Stimulated activated CD8-positive, alpha-beta memory T cell treated with anti-CD3 and anti-CD28 coated beads, Interleukin-12 subunit alpha, Interleukin-12 subunit beta, amount 100 ng/mL, for 24 hours (primary cell): ENCODE data around the gene OR4S2.

Experiments used
- DNase-seq: peaks from one replicate; pipeline ENCODE4 v3.0.0-alpha.2; 2020; ENCODE audit errors: extremely low read depth

Gene OR4S2, protein sequence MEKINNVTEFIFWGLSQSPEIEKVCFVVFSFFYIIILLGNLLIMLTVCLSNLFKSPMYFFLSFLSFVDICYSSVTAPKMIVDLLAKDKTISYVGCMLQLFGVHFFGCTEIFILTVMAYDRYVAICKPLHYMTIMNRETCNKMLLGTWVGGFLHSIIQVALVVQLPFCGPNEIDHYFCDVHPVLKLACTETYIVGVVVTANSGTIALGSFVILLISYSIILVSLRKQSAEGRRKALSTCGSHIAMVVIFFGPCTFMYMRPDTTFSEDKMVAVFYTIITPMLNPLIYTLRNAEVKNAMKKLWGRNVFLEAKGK

GRCh38 chr11:55648027-55648426 is at the start of gene OR4S2:
Gene OR4S2, plus strand, starts transcription at chr11:55648327. Its CDS starts 2,577 bp downstream, at chr11:55650904.
- no peak for DNase-seq

DNA sequence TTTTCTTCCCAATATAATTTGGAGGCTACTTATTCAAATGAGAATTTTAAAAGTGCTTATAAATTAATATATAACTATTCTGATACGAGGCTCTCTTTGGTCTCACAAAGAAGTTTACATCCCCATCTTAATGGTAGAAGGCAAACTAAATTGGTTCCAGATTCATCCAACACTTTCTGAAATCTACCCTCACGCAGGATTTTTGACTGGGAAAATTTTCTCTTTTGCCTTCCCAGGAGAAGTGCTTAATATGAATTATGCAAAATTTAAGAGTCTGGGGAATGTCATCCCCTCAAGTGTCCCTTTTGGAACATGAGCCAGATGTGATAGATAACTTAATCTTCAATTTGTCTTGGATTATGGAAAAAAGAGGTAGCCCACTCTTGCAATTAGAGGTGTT is 40.6 kb upstream of the OR4S2 start, which contains the start of gene OR4C11:
Gene OR4C11 (minus strand): TSS at position 101 of the 400 bp plus-strand sequence. CDS start 3,272 bp downstream, outside the sequence.
- DNase-seq, result no peak

DNA sequence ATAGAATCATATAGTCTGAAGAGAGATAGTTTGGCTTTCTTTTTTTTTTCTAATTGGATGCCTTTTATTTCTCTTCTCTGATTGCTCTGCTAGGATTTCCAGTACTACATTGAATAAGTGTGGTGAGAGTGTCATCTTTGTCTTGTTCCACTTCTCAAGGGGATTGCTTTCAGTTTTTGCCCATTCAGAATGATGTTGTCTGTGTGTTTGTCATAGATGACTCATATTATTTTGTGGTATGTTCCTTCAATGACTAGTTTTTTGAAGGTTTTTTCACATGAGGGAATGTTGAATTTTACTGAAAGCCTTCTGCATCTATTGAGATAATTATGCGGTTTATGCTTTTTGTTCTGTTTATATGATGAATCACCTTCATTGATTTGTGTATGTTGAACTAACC is 23.6 kb upstream of the OR4S2 start:
- DNase-seq, result no peak

GRCh38 chr11:55634813-55635212 is 13.3 kb upstream of the OR4S2 start, which contains the start of gene OR4P4:
Gene OR4P4, plus strand, starts transcription at chr11:55635113.
- DNase-seq, result no peak

DNA sequence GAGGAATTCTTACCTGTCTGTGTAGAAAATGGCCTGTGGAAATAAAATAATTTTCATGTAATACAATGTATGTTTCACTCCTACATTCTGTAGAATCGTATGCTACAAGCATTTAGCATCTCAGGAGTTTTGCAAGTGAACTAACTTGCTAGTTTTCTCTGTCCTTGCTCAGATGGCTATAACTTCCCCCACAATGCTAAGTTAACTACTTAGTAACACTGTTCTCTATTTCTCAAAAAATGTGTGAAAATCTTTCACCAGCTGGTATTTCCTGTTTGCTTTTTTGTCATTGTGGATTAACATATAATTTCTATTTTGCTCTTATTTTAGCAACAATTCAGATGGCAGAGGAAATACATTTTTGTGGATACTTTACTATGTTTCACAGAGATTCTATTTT is 4.4 kb downstream of the OR4S2 start:
- DNase-seq, result no peak

DNA sequence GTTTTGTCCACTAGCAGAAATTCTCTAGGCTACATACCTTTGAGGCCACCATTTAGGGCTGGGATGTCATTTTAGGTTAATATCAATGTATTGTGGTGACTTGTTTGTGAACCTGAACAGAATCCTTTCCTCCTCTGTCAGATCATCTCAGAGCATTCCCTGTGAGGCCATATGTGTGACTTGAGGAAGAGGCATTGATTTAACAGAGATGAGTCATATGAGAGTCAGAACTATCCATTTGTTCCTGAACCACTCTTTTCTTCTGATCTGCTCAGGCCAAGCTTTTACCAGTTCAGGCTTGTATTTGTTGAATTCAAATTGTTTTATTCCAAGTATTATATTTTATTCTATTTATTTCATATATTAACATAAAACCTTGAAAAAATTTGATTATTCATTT is 7.0 kb downstream of the OR4S2 start:
- no peak for DNase-seq

DNA sequence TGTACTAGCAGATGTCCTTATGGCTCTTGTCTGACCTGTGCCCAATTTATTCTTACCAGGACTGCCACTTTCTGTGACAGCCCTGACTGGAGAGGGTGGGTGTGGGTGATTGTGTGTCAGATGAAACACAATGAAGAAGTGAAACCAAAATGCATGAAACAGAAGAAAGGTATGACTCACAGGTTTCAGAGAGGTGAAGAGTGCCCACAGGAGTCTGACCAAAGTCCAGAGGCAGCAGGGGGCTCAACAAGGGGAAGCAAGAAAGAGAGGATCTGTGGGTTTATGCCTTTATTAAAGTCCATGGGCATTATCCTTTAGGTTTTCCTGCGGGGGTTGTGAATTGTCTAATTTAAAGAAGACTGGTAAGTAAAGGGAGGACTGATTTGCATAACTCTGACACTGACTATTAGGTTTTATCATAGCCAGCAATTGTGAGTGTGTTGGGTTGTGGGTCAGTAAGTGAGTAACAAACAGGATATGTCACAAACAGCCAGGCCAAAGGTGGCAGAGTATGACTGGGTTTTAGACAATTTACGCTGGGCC is 10.0 kb downstream of the OR4S2 start:
- no peak for DNase-seq

- no peak for DNase-seq
Observed at GRCh38 chr11:55658608-55659007, 10.5 kb downstream of the OR4S2 start.

GRCh38 chr11:55661901-55662300 is 13.8 kb downstream of the OR4S2 start, which contains the start of gene OR4C6:
Gene OR4C6, plus strand, starts transcription at chr11:55662201. Its CDS starts 2,966 bp downstream, at chr11:55665167.
- DNase-seq, result no peak

- no peak for DNase-seq
Observed at GRCh38 chr11:55669376-55669775, 21.2 kb downstream of the OR4S2 start.

- DNase-seq, result no peak
Observed at GRCh38 chr11:55673860-55674259, 25.7 kb downstream of the OR4S2 start.

DNA sequence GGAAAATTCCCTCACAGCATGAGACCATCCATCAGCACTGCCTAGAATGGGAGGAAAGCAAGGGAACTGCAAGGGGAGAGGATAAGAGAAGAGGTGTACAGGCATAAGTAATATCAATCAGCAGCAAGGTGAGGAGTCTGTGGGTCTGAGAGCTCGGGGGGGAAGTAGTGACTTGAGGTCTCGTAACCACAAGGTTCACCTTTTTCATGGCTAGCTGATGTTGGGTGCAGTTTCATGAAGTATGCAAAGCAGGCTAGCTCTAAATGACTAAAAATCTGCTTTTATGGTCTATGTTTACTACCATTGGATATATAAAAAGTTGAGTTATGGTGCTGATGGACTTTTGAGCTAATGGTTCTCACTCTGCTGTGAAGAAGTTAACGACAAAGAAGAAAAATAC is 49.7 kb downstream of the OR4S2 start:
- no peak for DNase-seq

DNA sequence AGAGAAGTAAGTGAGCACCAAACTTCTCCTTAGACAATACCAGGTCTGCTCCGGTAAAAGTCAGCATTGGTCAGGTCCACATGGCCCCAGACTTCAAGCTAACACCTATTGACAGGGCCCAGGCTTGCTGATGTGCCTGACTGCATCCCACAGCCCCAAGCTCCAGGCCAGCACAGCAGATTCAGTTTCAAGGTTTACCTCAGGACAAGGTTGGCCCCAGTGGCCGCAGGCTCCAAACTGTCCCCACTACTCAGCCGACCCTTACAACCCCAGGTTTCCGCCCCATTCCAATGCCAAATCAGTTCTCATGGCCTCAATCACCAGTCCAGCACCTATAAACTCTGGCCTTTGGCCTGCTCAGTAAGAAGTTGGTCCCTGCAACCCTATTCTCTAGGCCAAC is 53.3 kb downstream of the OR4S2 start:
- no peak for DNase-seq
